HG03520 (cell line): Measurements from ENCODE around the gene NRN1L.
A peak's percentile ranks its signal among the peaks of the same experiment; 100 is the strongest.
"Not testable (repeated sequence)": the region's sequence is repeated elsewhere in the genome, so short reads cannot be mapped to it uniquely, and the experiment has no call there.

Experiments used
- ATAC-seq: cut with Tn5 transposase; IDR thresholded peaks from one replicate; pipeline ENCODE4 v1.9.1; 2021; ENCODE audit warnings: mild to moderate bottlenecking, moderate library complexity; ENCODE audit not compliant: unreplicated experiment

NRN1L gene

GRCh38 chr16:67860589-67861398 is 23.9 kb upstream of the NRN1L start:
- no peak for ATAC-seq

- no peak for ATAC-seq
Observed at GRCh38 chr16:67861877-67862276, 22.8 kb upstream of the NRN1L start.

- no peak for ATAC-seq
Observed at GRCh38 chr16:67862623-67863583, 21.8 kb upstream of the NRN1L start.

DNA sequence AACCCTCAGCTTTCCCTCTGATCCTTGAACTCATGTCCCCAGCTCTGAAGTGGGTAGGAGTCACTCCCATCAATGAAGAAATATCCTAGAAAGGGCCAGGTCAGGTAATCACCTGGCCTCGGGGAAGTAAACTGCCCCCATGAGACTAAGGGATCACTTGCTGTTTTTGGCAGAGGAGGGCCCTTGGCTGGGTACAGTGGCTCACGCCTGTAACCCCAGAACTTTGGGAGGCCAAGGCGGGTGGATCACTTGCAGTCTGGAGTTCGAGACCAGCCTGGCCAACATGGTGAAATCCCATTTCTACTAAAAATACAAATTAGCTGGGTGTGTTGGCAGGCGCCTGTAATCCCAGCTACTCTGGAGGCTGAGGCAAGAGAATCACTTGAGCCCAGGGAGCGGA is 20.6 kb upstream of the NRN1L start:
- not testable (repeated sequence) for ATAC-seq

DNA sequence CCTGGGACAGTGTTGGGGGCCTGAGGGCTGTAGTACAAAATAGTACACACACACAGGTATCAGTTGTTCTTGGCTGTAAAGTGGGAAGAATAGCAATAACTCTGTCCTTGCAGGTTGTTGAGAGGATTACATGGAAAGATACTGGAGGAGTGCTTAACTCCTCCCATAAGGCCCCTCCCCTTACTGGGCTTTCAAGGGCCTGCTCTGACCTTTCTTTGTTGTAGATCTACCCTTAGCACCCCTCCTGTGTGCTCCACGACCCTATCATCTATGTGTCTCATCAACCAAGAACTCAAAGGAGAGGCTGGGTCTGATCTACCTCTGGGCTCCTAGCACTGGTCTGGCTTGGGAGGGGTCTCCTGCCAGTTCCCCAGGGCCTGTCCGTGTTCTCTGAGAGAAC is 20.1 kb upstream of the NRN1L start:
- no peak for ATAC-seq

GRCh38 chr16:67865318-67865717 is 19.4 kb upstream of the NRN1L start:
- ATAC-seq: no peak

DNA sequence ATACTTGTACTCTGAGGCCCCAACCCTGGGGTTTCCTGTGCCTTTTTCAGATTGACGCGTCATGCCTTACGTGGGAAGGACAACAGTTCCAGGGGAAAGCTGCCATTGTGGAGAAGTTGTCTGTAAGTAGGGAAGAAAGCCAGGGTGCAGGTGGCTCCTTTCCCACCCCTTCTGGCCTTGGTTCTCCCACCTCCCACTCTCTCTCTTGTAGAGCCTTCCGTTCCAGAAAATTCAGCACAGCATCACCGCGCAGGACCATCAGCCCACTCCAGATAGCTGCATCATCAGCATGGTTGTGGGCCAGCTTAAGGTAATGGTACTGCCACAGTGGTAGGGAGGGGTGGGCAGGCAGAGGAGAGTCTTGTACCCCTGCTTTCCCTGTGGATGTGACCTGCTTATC is 16.4 kb upstream of the NRN1L start:
- no peak for ATAC-seq

GRCh38 chr16:67869653-67870052 is 15.0 kb upstream of the NRN1L start:
- ATAC-seq: no peak

DNA sequence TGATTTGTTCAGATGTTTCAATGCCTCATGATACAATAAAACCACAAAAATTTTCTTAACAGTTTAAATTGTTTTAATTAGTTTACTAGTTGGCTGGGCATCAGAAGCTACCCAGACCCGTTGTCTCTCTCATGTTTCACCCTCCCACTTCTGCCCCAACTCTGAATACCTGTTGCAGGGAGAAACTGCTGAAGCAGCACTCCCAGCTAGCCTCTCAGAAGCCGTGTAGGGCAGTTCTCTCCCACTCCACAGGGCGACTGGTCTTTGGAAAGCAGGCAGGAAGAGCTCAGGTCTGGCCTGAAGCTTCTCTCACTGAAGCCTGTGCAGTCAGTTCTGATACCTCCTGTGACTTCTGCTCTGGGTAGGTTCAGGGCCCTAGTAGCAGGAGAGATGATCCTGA is 13.4 kb upstream of the NRN1L start:
- ATAC-seq: no peak

DNA sequence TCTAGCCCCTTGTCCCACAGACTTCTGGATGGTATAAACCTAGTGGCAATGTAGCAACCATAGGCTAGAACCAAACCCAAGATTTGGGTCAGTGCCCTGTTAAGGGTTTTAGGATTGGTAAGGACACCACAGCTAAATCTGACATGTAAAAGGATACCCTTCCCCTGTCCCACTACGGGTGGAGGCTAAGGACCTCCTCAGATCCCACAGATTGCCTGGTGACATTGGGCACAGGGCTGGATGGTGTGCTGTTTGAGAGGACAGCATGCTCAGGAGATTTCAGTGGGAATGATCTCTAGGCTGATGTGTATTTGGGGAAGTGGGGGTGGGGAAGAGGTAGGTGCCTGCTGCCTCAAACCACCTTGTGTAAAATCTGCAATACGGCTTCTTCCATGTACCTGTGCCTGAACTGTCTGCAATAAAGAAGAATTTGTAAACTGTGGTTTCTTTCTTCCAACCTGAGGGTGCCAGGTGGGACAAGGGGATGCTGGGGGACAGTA is 12.5 kb upstream of the NRN1L start:
- no peak for ATAC-seq

GRCh38 chr16:67872631-67873434 is 11.9 kb upstream of the NRN1L start, which contains the start of gene EDC4:
EDC4 (plus strand) TSS chr16:67873052; CDS start chr16:67873262, 210 bp downstream.
- peak; percentile 66 for ATAC-seq

DNA sequence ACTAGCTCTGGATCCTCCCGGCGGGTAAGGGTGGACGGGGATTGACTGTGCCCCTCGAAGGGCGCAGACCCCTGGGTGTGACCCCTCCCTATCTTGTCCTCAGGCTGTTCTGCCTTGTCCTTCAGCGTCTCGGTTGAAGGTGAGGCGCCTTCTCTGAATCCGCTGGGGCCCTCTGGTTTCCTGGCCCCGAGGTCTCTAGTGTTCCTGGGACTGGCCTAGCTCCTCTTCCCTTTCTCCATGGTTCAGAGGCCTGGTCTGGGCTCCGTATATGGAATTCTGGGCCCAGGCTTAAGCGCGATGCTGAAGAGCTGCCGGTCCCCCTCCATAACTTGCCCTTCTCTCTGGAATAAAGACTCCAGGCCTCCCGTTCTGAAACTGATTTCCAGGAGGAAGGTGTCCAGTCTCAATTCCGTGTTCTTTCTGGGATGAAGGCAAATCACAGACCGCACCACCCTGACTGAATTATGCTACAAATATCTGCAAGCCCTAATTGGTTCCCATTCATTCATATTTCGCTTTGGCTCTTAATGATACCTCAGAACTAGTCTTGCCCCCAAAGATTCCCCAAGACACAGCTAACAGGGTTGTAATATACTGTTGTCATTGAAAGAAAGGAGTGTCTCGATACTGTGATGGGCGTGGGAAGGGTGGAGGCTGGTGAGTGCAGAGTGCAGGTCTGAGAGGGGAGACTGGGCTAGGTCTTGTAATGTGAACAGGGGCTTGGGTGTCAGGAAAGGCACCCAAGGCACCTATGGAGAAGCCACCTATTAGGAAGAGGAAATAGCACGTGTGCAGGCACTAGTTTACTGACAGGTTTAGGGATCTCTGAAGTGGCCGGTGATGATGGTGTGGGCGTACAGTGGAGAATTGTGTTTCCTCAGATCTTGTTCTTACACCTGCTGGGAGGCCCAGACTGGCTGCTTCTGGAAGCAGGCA is 11.0 kb upstream of the NRN1L start:
- ATAC-seq: peak; percentile 11

DNA sequence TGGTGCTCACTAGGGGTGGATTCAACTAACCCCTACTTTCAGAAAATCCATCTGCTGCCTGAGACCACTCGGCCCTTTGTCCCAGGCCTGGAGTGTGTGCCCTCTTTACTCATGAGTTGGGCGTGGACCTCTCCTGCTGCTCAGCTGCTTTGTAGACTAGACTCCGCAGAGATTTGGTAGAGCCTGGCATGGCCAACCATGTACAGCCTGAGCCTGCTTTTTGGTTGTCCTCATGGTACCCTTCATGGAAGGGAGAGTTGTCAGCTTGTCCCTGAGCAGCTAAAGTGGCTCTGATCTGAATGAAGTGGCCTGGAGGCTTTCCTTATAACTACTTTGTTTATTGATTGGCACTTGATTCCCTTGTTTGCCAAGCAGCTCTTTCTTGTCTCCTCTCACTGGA is 10.3 kb upstream of the NRN1L start:
- ATAC-seq: no peak

DNA sequence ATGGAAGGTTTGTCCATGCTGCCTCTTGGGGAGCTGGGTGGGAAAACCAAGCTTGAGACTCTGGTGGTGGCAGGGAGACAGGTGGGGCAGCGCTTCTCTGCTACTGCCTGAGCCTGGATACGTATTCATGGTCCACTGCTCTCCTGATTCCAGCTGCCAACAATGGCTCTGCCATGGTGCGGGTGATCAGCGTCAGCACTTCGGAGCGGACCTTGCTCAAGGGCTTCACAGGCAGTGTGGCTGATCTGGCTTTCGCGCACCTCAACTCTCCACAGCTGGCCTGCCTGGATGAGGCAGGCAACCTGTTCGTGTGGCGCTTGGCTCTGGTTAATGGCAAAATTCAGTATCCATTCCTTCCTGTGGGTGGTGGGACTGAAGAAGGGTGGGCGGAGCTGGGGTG is 7.6 kb upstream of the NRN1L start:
- no peak for ATAC-seq

GRCh38 chr16:67878232-67878631 is 6.5 kb upstream of the NRN1L start:
- no peak for ATAC-seq

- ATAC-seq: no peak
Observed at GRCh38 chr16:67878846-67879245, 5.8 kb upstream of the NRN1L start.

DNA sequence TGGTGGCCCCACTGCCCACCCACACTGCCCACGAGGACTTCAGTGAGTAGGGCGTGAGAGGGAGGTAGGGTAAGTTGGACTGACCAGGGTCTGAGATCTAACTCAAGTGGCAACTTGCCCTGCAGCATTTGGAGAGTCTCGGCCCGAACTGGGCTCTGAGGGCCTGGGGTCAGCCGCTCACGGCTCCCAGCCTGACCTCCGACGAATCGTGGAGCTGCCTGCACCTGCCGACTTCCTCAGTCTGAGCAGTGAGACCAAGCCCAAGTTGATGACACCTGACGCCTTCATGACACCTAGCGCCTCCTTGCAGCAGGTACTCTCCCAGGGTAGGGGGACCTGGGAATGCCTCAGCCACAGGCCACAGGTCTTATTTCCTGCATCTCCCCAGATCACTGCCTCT is 5.2 kb upstream of the NRN1L start:
- no peak for ATAC-seq

DNA sequence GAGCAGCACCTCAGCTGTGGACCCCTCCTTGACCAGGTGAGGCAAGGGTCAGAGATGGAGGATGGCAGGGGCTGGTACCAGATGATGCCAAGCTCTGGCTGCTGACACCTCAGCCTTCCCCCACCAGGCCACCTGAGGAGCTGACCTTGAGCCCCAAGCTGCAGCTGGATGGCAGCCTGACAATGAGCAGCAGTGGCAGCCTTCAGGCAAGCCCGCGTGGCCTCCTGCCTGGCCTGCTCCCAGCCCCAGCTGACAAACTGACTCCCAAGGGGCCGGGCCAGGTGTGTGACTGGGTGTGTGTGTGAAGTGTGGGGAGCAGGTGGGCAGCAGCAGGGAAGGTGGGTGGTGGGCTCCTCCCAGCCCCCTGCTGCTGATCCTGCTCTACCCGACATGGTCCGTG is 4.7 kb upstream of the NRN1L start:
- no peak for ATAC-seq

DNA sequence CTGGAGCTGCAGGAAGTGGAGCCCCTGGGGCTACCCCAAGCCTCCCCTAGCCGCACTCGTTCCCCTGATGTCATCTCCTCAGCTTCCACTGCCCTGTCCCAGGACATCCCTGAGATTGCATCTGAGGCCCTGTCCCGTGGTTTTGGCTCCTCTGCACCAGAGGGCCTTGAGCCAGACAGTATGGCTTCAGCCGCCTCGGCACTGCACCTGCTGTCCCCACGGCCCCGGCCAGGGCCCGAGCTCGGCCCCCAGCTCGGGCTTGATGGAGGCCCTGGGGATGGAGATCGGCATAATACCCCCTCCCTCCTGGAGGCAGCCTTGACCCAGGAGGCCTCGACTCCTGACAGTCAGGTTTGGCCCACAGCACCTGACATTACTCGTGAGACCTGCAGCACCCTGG is 4.1 kb upstream of the NRN1L start:
- no peak for ATAC-seq
